Neural cell (in vitro differentiated cells): ENCODE measurements around the gene MPC2.

Experiments used
- EP300 ChIP-seq: fragments of 450-650 bp; conservative IDR thresholded peaks from 2 replicates; pipeline ENCODE4 v1.6.1; 2014; ENCODE audit warnings: antibody characterized with exemption, mild to moderate bottlenecking, moderate library complexity; ENCODE audit not compliant: poor library complexity, severe bottlenecking
- EZH2 ChIP-seq: fragments of 200-600, 300-800 bp; shearing (Covaris generic), sonication (generic); IDR thresholded peaks from 2 replicates; pipeline ENCODE4 v1.6.1; 2014; ENCODE audit warnings: antibody characterized with exemption, low read length, borderline replicate concordance, mild to moderate bottlenecking; ENCODE audit not compliant: insufficient read depth, poor library complexity, severe bottlenecking
- POLR2AphosphoS5 ChIP-seq: IDR thresholded peaks from 2 replicates; pipeline ENCODE4 v1.6.1; 2012
- SMC3 ChIP-seq: fragments of 450-650 bp; conservative IDR thresholded peaks from 2 replicates; pipeline ENCODE4 v1.6.1; 2014; ENCODE audit warnings: antibody characterized with exemption, mild to moderate bottlenecking, moderate library complexity; ENCODE audit not compliant: poor library complexity
- TAF1 ChIP-seq: IDR thresholded peaks from 2 replicates; pipeline ENCODE4 v1.6.1; 2012; ENCODE audit warnings: low read depth
- TF ChIP-seq, protein P1 (sequence below): fragments of 450-650 bp; IDR thresholded peaks from 2 replicates; pipeline ENCODE4 v1.5.1; 2014; ENCODE audit warnings: antibody characterized with exemption, mild to moderate bottlenecking, moderate library complexity; ENCODE audit not compliant: poor library complexity, severe bottlenecking

DNA sequence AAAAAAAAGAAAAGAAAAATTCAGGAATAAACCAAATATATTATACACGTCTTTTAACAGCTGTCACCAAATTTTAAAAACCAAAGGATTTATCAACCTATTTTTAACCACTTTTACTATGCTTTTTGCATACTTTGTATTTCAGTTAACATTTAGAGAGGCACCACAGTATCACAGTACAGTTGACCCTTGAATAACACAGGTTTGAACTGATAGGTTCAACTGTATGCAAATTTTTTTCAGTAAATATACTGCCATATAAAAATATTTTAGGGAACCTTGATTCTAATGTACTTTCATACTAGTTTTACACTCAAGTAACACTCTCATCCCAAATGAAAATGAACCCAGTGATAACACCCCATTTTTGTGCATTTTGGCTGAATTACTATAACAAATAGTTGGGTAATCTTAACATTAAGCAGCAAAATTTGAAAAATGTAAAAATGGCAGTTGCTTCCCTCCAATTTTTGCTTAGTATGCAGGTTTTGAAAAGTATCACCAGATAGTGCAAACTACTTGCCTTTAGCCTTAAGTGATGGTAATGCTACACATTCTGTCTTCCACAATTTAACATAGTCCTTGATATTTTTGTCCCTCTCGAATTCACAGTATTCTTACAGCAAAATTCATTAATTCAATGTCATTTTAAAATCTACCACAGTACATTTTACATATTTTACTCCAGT lies 12.2 kb downstream of the MPC2 start:
- TF ChIP-seq SMC3: no peak
- TF ChIP-seq, protein P1, sequence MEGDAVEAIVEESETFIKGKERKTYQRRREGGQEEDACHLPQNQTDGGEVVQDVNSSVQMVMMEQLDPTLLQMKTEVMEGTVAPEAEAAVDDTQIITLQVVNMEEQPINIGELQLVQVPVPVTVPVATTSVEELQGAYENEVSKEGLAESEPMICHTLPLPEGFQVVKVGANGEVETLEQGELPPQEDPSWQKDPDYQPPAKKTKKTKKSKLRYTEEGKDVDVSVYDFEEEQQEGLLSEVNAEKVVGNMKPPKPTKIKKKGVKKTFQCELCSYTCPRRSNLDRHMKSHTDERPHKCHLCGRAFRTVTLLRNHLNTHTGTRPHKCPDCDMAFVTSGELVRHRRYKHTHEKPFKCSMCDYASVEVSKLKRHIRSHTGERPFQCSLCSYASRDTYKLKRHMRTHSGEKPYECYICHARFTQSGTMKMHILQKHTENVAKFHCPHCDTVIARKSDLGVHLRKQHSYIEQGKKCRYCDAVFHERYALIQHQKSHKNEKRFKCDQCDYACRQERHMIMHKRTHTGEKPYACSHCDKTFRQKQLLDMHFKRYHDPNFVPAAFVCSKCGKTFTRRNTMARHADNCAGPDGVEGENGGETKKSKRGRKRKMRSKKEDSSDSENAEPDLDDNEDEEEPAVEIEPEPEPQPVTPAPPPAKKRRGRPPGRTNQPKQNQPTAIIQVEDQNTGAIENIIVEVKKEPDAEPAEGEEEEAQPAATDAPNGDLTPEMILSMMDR: no peak
- TF ChIP-seq POLR2AphosphoS5: no peak
- TF ChIP-seq EZH2: no peak
- TF ChIP-seq EP300: no peak
- TF ChIP-seq TAF1: no peak
